ENCODE measurements around the gene TAC3.

DNA sequence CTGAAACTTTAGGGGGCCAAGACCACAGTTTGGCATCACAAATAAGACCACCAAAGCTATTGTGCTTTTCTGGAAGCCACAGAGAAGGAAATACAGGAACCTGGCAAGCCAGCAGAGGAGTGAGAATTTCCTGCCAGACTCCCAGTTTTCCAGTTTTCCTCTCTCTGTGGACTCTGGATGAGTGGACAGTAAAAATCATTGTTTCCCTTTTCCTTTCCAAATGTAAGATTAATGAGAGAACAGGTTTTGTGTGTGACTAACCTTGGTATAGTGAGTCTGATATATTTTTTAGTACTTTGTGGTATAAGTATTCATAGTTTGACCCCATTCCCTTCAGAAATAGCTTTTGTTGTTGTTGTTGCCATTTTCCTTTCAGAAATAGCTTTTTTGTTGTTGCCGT lies 2.6 kb upstream of the TAC3 start:
- no peak for TF ChIP-seq TAF1 (IDR thresholded peaks at IDR 0.05; ENCODE audit: low read depth, low read length)
- no peak for TF ChIP-seq POLR2A (IDR thresholded peaks at IDR 0.05; ENCODE audit: low read depth, low read length)
- TF ChIP-seq POLR2AphosphoS5 (IDR thresholded peaks at IDR 0.05; ENCODE audit: low read depth, low read length), result no peak
- no peak for TF ChIP-seq SPI1 (IDR thresholded peaks at IDR 0.05; ENCODE audit: low read depth, low read length)

Measured in GM12891 (cell line).